HG02884 (cell line): Measurements from ENCODE around the gene PDE9A.

ENCODE experiments used
- ATAC-seq: cut with Tn5 transposase; IDR thresholded peaks from one replicate; pipeline ENCODE4 v1.9.1; 2021; ENCODE audit warnings: mild to moderate bottlenecking, moderate library complexity; ENCODE audit not compliant: unreplicated experiment

Gene PDE9A

GRCh38 chr21:42753804-42754203 lies 100.4 kb downstream of the PDE9A start:
- ATAC-seq: no peak

- no peak for ATAC-seq
These were observed 101.0 kb downstream of the PDE9A start for GRCh38 chr21:42754270-42754933.

GRCh38 chr21:42755031-42755665 lies 101.7 kb downstream of the PDE9A start:
- ATAC-seq: no peak

- no peak for ATAC-seq
These were observed 102.6 kb downstream of the PDE9A start for GRCh38 chr21:42755766-42756579.

- no peak for ATAC-seq
These were observed 103.3 kb downstream of the PDE9A start for GRCh38 chr21:42756580-42757250.

GRCh38 chr21:42757422-42757821 lies 104.0 kb downstream of the PDE9A start:
- ATAC-seq: no peak

- ATAC-seq: no peak
These were observed 104.6 kb downstream of the PDE9A start for GRCh38 chr21:42757826-42758655.

GRCh38 chr21:42758721-42759593 lies 105.5 kb downstream of the PDE9A start:
- no peak for ATAC-seq

- no peak for ATAC-seq
These were observed 106.1 kb downstream of the PDE9A start for GRCh38 chr21:42759594-42759927.

- ATAC-seq: no peak
These were observed 107.0 kb downstream of the PDE9A start for GRCh38 chr21:42760361-42760950.

- ATAC-seq: no peak
These were observed 107.7 kb downstream of the PDE9A start for GRCh38 chr21:42760951-42761751.

- ATAC-seq: no peak
These were observed 108.4 kb downstream of the PDE9A start for GRCh38 chr21:42761776-42762335.

GRCh38 chr21:42763581-42764442 lies 110.4 kb downstream of the PDE9A start:
- ATAC-seq: no peak

- ATAC-seq: no peak
These were observed 111.0 kb downstream of the PDE9A start for GRCh38 chr21:42764443-42764760.

- no peak for ATAC-seq
These were observed 111.5 kb downstream of the PDE9A start for GRCh38 chr21:42764883-42765282.

- ATAC-seq: no peak
These were observed 112.2 kb downstream of the PDE9A start for GRCh38 chr21:42765656-42766055.
